T follicular helper cell (primary cell): ENCODE results near the gene JMJD8.
A peak's percentile ranks its signal among the peaks of the same experiment; 100 is the strongest.

ENCODE experiments used
- DNase-seq: peaks from one replicate; pipeline ENCODE4 v3.0.0-alpha.2; 2020; ENCODE audit warnings: low read depth
- total RNA-seq, 2 experiments: gene quantifications; one replicate each; lab custom pipeline; 2026; lab: John Stamatoyannopoulos, UW

JMJD8 gene
- 52.1 to 70.0 reads per million in 2 experiments for total RNA-seq

GRCh38 chr16:684071-684794, at the start of gene JMJD8:
Gene JMJD8 (minus strand): TSS chr16:684334. CDS start chr16:684319, 15 bp downstream.
- DNase-seq: peak; percentile 91

DNA sequence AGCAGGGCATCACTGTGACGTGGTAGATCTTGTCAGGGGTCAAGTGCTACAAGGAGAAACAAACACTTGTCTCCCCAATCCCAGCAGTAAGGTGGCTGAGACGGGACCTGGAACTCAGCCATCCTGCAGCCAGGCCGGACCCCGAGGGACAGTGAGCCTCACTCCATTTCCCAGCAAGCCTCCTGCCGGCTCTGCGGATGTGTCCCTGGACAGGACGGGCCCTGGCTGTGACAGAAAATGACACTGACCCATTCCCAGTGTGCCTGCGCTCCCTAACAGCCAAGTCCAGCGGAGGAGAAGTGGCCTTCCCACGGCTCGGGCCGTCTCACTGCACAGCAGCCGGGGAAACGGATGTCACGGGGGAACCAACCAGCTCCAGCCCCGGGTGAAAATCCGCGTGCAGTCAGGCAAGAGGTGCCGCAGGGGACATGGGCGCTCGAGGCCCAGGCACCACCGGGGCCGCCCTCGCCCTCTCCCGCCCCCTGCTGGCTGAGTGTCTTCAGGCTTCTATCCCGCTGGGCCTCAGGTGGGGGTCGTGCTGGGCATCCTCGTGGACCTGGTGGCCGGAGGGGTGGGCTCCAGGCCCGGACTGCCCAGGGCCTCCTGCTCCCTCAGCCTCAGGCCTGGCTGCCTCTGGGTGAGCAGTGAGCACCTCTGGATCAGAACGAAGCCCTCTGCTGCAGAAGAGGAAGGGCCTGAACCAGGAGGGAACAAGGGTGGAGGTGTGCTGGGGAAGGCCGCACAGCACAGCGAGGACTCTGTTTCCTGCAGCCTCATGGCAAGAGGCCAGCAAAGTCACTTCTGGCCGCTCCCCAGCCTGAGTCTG, 49.5 kb upstream of the JMJD8 start:
- DNase-seq: no peak

- no peak for DNase-seq
These were observed 48.8 kb upstream of the JMJD8 start for GRCh38 chr16:732936-733335.

DNA sequence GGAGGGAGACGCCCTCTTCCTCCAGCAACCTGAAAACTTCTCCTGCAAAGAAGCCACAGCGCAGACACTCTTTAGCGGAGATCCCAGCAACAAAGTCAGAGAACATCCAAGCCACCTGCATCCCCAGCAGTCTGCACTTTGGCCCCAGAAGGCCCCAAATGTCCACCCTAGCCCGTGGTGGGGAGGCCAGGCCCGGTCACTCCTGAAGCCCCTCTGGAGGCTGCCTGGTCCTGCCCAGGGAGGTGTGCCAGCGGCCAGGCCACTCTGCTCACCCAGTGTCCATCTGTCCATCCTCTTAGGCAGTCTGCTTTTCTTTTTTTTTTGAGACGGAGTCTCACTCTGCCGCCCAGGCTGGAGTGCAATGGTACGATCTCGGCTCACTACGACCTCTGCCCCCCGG, 48.2 kb upstream of the JMJD8 start:
- no peak for DNase-seq

DNA sequence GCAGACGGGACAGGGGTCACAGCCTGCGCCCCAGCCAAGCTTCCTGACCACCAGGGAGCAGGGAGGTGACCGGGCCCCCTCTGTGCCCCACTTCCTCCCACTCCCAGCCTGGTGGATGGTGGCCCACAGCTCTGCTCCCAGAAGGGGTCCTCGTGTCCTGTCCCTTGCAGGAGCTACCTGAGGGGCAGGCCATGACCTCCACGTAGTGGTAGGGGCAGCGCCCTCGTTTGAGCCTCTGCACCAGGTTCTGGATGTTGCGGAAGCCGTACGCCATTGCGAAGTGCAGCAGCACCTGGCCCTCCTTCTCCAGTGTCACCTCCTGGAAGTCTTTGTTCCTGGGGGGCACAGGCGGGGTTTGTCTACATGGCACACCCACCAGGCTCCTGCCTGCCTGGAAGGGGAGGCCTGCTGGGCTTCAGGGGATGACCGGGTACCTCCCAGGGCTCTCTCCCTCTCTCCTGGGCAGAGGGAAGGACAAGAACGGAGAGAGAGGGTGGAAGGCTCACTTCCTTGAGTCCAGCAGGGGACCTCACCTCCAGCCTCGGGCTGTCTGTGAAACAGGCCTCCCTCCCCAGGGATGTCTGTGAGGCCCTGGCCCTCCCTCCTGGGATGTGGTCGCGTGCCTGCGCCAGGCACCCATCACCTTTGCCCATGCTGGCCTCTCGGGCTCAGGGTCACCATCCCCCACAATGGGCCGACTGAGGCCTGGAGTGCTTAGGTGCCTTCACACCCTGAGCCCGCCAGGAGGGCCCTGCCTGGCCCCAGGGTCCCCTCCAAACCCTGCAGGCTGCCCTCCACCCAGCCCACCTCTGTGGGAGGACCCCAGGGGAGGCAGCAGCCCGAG, 46.8 kb upstream of the JMJD8 start:
- no peak for DNase-seq

DNA sequence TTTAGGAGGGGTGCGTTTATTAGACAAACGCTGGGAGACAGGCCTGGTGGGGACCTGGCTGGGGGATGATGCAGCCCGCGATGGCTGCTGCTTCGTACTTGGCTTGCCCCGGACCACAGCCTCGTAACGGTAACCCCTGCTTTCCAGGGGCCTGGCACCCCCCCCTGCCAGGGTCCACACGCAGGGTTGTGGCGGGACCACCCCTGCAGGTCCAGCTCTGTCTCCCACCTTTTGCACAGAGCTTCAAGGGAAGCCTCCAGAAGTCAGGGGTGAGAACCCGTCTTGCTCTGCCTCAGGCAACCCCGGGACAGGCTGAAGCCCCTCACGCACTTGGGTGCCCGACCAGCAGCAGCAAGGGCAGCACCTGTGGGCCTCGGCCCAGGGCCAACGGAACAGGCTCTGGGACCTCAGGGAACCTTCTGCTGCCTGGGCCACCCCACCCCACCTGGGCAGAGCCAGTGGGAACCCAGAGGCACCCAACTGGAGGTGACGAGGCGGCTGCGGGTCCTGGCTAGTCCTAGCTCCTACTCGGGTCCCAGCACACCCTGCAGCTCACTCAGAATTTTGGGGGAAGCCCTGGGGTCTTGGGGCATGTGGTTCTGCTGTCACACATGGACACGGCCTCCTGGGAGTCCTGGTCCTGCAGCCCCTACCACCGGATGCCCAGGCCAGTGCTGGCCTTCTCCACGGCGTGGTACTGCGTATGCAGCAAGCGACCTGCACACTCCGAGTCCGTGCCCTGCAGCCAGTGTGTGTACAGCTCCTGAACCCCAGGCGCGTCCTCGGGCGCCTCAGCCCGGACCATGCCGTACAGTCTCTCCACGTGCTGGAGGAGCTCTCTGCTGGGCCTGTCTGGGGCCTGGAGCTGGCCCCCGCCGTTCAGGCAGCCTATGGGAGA, 45.9 kb upstream of the JMJD8 start:
- no peak for DNase-seq

DNA sequence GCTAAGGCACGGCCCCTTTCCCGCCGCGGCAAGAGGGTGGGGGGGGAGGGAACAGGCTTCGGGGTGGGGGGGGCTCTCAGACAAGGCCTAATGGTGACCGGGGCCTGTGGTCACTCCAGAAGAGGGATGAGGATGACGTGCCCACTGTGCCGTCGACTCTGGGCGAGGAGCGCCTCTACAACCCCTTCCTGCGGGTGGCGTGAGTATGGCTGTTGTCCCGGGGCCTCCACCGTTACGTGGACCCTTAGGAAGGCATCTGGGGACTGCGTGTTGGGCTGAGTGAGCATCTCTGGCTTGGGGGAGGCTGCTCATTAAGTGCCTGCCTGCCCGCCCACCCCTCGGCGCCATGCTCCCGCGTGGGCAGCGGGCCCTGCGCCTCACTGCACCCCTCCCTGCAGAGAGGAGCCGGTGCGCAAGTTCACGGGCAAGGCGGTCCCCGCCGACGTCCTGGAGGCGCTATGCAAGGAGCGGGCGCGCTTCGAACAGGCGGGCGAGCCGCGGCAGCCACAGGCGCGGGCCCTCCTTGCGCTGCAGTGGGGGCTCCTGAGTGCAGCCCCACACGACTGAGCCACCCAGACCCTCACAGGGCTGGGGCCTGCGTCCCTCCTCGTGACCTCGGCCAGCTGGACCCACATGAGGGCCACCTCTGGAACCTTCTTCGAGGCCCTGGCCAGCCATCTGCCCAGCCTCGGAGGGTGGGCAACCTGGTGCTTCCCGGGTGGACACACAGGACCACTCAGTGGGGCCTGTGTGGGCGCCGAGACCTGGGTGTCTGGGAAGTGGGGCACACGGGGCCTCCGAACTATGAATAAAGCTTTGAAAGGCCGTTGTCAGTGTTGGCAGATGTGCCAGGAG, 45.0 kb upstream of the JMJD8 start:
- no peak for DNase-seq

DNA sequence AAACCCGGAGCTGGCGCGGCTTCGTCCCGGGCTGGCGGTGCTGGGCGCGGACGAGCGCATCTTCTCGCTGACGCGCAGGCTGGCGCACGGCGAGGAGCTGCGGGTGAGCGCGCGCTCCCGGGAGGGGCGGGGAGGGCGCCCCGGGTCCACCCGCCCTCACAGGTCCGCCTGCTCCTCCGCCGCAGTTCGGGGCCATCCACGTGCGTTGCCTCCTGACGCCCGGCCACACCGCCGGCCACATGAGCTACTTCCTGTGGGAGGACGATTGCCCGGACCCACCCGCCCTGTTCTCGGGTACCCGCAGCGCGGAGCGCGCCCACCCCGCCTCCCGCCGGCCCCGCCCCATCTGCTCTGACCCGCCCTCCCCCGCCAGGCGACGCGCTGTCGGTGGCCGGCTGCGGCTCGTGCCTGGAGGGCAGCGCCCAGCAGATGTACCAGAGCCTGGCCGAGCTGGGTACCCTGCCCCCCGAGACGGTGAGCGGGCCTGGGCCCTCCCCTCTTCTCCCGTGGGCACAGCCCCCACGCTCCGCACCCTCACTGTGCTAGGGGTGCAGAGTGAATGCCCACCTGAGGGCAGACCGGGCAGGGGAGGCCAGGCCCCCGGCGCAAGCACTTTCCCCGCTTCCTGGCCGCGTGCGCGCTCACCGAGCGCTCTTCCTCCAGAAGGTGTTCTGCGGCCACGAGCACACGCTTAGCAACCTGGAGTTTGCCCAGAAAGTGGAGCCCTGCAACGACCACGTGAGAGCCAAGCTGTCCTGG, 44.2 kb upstream of the JMJD8 start:
- peak; percentile 59 for DNase-seq

- no peak for DNase-seq
These were observed 43.3 kb upstream of the JMJD8 start for GRCh38 chr16:727291-727977.

DNA sequence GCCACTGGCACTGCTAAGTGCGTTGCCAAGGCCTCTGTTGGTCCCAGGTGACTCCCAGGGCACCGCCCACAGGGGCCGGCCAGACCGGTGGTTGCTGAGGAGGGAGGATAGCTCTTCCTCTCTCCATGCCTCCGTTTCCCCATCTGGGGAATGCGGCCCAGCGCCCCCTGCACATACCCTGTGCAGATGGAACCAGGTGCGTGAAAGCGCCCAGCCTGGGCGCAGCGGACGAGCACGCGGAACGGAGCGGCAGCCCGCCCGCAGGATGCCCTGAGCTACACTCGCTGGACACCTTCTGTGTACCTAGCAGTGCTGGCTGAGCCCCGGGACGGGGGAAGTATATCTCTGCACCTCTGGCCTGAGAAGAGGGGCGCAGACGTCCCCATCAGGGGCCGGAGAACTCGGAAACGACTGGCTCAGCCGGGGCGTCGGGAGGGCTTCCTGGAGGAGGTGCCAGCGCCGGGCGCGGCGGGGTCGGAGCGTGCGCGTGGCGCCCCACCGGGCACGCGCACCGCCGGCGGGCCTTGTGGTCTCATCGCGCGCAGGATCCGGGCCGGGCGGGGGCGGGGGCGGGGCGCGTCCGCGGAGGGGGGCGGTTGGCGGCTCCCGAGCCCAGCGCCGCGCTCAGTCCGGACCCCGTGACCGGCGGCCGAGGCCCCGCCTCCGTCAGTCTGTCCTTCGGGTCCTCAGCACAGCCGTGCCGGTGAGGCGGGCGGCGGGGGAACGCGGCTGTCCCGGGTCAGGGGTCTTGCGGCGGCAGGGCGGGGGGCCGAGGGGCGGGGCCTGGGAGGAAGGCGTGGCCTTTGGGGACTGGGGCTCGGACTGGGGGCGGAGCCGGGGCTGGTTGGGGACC, 42.5 kb upstream of the JMJD8 start, which contains the start of the genes CCDC78 and HAGHL:
TSS of gene CCDC78 (minus strand) at position 6 of the 853 bp plus-strand sequence. CDS start 76 bp downstream, outside the sequence.
TSS of gene HAGHL (plus strand) at position 669 of the 853 bp plus-strand sequence. CDS start 404 bp downstream, outside the sequence.
- peak; percentile 47 for DNase-seq

DNA sequence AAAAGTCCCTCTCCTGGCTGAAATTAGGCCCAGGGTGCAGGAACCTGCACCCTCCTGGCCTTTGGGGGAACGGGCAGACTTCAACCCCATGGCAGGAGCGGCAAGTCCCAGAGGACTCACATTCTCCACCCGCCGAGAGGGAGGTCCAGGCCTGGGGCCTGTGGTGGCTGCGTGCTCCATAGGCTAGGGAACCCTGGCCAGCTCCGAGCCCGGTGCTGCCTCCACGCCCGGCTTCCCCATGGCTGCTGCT, 42.0 kb upstream of the JMJD8 start:
- DNase-seq: no peak

DNA sequence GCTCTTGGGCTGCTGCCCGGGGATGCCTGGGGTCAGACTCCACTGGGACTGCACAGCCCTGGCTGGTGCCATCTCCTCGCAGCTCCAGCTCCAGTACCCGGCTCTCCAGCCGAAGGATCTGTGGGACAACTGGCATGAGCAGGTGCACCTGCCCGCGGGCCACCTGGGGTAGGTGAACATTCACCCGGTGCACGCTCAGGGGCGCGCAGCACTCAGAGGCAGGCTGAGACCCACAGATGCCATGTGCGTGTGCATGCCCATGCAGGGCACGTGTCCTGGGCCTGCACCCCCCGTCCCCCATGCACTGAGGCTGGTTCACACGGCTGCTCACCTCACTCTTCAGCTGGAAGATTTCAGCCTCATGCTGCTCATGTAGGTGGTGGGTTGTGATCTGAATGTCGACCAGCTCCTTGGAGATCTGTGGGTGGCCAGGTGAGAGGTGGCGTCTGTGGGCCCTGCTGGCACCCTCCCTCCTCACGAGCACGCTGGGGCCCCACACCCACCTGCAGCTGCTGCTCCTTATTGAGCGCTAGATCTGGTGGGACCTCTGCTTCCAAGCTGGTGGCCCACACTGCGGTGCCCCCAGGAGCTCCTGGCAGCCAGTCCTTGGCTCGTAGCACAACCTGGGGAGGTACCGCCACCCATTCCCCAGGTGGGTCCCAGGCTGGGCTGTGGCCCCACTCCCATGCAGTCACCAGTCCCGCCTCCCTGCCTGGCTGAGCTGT, 41.5 kb upstream of the JMJD8 start:
- no peak for DNase-seq

GRCh38 chr16:725041-725376, 40.9 kb upstream of the JMJD8 start:
- DNase-seq: no peak

- DNase-seq: no peak
These were observed 40.3 kb upstream of the JMJD8 start for GRCh38 chr16:724188-725040.

DNA sequence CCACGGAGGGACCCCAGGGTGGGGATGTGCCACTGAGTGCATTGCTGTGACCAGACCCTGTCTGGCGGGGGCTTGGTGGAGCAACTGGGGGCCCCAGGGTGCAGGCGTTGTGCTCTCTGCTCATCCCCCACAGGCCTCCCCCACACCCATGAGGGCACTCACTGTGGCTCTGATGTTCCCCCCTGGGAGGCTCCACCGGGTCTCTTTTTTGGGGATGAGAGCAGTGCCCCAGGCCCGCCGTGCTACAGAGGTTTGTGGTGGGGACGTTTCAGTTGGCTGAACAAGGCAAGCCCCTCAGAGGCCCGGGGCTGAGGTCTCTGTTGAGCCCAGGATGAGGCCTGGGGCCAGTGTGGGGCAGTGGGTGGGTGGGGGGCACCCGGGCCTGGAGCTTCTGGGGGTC, 39.6 kb upstream of the JMJD8 start:
- no peak for DNase-seq

DNA sequence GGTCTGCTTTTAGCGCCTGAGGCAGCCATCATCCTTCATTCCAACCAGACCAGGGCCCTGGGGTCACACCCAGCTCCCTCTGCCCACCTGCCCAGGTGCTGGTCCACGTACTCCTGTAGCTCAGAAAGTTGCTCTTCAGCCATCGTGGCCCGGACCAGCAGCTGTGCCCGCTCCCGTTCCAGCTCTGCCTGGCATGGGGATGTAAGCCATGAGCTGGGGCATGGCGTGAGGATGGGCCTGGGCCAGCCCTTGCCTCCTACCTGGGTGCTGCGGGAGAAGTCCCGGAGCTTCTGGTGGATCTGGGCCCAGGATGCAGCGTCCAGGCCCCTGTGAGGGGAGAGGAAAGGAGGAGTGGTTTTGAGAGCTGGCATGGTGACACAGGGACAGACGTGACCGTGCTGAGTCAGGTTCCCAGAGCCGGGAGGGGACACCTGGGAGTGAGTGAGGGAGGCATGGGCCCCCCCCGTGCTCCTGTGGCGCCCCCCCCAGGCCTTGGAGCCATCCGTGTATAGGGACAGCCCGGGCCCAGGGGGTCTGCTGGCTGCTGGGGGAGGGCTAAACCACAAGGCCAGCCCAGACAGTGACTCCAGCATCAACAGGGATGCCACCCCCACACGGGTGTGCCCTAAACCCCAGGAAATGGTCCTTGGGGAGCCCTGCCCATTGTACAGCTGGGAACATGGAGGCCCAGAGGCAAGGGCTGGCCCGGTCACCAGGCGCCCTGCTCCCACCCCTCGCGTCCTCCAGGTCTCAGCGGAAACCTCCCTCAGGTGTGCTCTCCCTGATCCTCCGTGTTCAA, 38.9 kb upstream of the JMJD8 start:
- DNase-seq: no peak
